ENCODE data around the gene KIAA1217.

GRCh38 chr10:24533981-24534380, 325.0 kb downstream of the KIAA1217 start:
- TF ChIP-seq MAX (CRISPR knock-in tag; IDR thresholded peaks at IDR 0.05): no peak
- TF ChIP-seq CTCF (IDR thresholded peaks at IDR 0.05): no peak
- TF ChIP-seq USF2 (CRISPR knock-in tag; IDR thresholded peaks at IDR 0.05): no peak
- TF ChIP-seq ELF4 (CRISPR knock-in tag; IDR thresholded peaks at IDR 0.05; ENCODE audit: low read depth): no peak
